ENCODE data around the gene CFAP61.

- TF ChIP-seq, protein P1, sequence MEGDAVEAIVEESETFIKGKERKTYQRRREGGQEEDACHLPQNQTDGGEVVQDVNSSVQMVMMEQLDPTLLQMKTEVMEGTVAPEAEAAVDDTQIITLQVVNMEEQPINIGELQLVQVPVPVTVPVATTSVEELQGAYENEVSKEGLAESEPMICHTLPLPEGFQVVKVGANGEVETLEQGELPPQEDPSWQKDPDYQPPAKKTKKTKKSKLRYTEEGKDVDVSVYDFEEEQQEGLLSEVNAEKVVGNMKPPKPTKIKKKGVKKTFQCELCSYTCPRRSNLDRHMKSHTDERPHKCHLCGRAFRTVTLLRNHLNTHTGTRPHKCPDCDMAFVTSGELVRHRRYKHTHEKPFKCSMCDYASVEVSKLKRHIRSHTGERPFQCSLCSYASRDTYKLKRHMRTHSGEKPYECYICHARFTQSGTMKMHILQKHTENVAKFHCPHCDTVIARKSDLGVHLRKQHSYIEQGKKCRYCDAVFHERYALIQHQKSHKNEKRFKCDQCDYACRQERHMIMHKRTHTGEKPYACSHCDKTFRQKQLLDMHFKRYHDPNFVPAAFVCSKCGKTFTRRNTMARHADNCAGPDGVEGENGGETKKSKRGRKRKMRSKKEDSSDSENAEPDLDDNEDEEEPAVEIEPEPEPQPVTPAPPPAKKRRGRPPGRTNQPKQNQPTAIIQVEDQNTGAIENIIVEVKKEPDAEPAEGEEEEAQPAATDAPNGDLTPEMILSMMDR (IDR thresholded peaks at IDR 0.05), result no peak
- TF ChIP-seq POLR2A (IDR thresholded peaks at IDR 0.05), result no peak
Measured at GRCh38 chr20:20338133-20338730, 285.9 kb downstream of the CFAP61 start.
